GM19351 (cell line): Measurements from ENCODE around the gene TAS1R3.
A peak's percentile ranks its signal among the peaks of the same experiment; 100 is the strongest.

Experiments
- ATAC-seq: cut with Tn5 transposase; IDR thresholded peaks from one replicate; pipeline ENCODE4 v1.9.1; 2021; ENCODE audit warnings: mild to moderate bottlenecking, moderate library complexity; ENCODE audit not compliant: unreplicated experiment

Gene TAS1R3

GRCh38 chr1:1349256-1350012 is 18.4 kb downstream of the TAS1R3 start, which contains the start of gene DVL1:
TSS of gene DVL1 (minus strand) at chr1:1349418. CDS start at chr1:1349065, 353 bp downstream.
- peak; percentile 65 for ATAC-seq

- no peak for ATAC-seq
Observed at GRCh38 chr1:1351511-1352427, 20.7 kb downstream of the TAS1R3 start.

- ATAC-seq, result no peak
Observed at GRCh38 chr1:1352786-1353388, 21.8 kb downstream of the TAS1R3 start.

- no peak for ATAC-seq
Observed at GRCh38 chr1:1353389-1354151, 22.5 kb downstream of the TAS1R3 start.

GRCh38 chr1:1354271-1355247 is 23.5 kb downstream of the TAS1R3 start:
- no peak for ATAC-seq

- no peak for ATAC-seq
Observed at GRCh38 chr1:1355416-1355815, 24.3 kb downstream of the TAS1R3 start.

- no peak for ATAC-seq
Observed at GRCh38 chr1:1356166-1356795, 25.2 kb downstream of the TAS1R3 start.

- no peak for ATAC-seq
Observed at GRCh38 chr1:1356796-1357401, 25.8 kb downstream of the TAS1R3 start.

GRCh38 chr1:1357871-1358432 is 26.9 kb downstream of the TAS1R3 start:
- no peak for ATAC-seq

GRCh38 chr1:1358433-1359271 is 27.6 kb downstream of the TAS1R3 start, which contains the start of gene MXRA8:
TSS of gene MXRA8 (minus strand) at chr1:1358555. CDS start at chr1:1358504, 51 bp downstream.
- no peak for ATAC-seq

GRCh38 chr1:1359308-1359663 is 28.2 kb downstream of the TAS1R3 start:
- no peak for ATAC-seq

GRCh38 chr1:1359664-1360468 is 28.8 kb downstream of the TAS1R3 start:
- no peak for ATAC-seq

- no peak for ATAC-seq
Observed at GRCh38 chr1:1360506-1361169, 29.6 kb downstream of the TAS1R3 start.

- no peak for ATAC-seq
Observed at GRCh38 chr1:1361233-1361981, 30.3 kb downstream of the TAS1R3 start.

GRCh38 chr1:1361982-1362423 is 30.9 kb downstream of the TAS1R3 start:
- no peak for ATAC-seq
